Endodermal cell (in vitro differentiated cells): Measurements from ENCODE around the gene HTATIP2. TPM values are rescaled to one million over a fixed set of nuclear protein-coding genes. Genes with fewer than 3 reads are reported as not detected.

Experiments used
- DNase-seq: peaks from one replicate; pipeline ENCODE4 v3.0.0-alpha.2; 2017
- H3K27ac ChIP-seq: 2 replicates; pipeline ENCODE4 v1.5.1; 2013; ENCODE audit warnings: mild to moderate bottlenecking, low read depth, low read length, moderate library complexity
- H3K27me3 ChIP-seq: 2 replicates; pipeline ENCODE4 v1.6.1; 2013; ENCODE audit warnings: mild to moderate bottlenecking, low read length, moderate library complexity; ENCODE audit not compliant: insufficient read depth, control insufficient read depth, poor library complexity, severe bottlenecking
- H3K36me3 ChIP-seq: 2 replicates; pipeline ENCODE4 v1.7.0; 2013; ENCODE audit warnings: mild to moderate bottlenecking, low read length, moderate library complexity; ENCODE audit not compliant: control insufficient read depth, insufficient read depth
- H3K4me1 ChIP-seq: one replicate; pipeline ENCODE4 v1.7.0; 2013; ENCODE audit warnings: low read length; ENCODE audit not compliant: control insufficient read depth, insufficient read depth
- H3K4me3 ChIP-seq: 2 replicates; pipeline ENCODE4 v1.5.1; 2013; ENCODE audit warnings: mild to moderate bottlenecking, low read length, moderate library complexity
- H3K9ac ChIP-seq: 2 replicates; pipeline ENCODE4 v1.6.1; 2013; ENCODE audit warnings: mild to moderate bottlenecking, low read length, moderate library complexity; ENCODE audit not compliant: poor library complexity, severe bottlenecking; ENCODE audit errors: extremely low read depth
- H3K9me3 ChIP-seq: 2 replicates; pipeline ENCODE4 v1.6.1; 2013; ENCODE audit warnings: mild to moderate bottlenecking, low read length, moderate library complexity; ENCODE audit not compliant: control insufficient read depth
- H3K27ac Mint-ChIP-seq: 2 replicates; pipeline ENCODE4 v1.8.0; 2020; ENCODE audit warnings: mixed read lengths
- H3K27me3 Mint-ChIP-seq: 2 replicates; pipeline ENCODE4 v1.8.0; 2021; ENCODE audit warnings: mild to moderate bottlenecking, mixed read lengths; ENCODE audit not compliant: insufficient read depth
- H3K36me3 Mint-ChIP-seq: 2 replicates; pipeline ENCODE4 v1.8.0; 2020; ENCODE audit warnings: low read depth, mixed read lengths
- H3K4me1 Mint-ChIP-seq: 2 replicates; pipeline ENCODE4 v1.8.0; 2020; ENCODE audit warnings: mixed read lengths
- H3K4me3 Mint-ChIP-seq: 2 replicates; pipeline ENCODE4 v1.8.0; 2020; ENCODE audit warnings: mild to moderate bottlenecking, moderate library complexity, mixed read lengths
- H3K9me3 Mint-ChIP-seq: 2 replicates; pipeline ENCODE4 v1.8.0; 2020; ENCODE audit warnings: mild to moderate bottlenecking, mixed read lengths
- CTCF ChIP-seq: fragments of 200-600 bp; sonication (generic); conservative IDR thresholded peaks from 2 replicates; pipeline ENCODE4 v1.5.0; 2021; ENCODE audit warnings: antibody characterized with exemption, mild to moderate bottlenecking
- WGBS, 2 experiments: methylation state at CpG; one replicate each; pipeline versions ENCODE4 v1.1.5 to v1.1.7; 2013; ENCODE audit warnings: missing lambda C conversion rate in 2 of 2, mixed read lengths in 1 of 2; ENCODE audit not compliant: insufficient coverage in 1 of 2, insufficient read length in 1 of 2; 5-methylcytosine and 5-hydroxymethylcytosine counted together
- total RNA-seq, 2 donors: library from RNA; stranded (reverse); fragmentation: NEBNext Ultra II Directional in 1 of 2; extraction: Animal tissue kit (Norgen Biotek cat#: 25700) in 1 of 2; gene quantifications; 2 replicates in 1 of 2; 3 replicates in 1 of 2; pipeline ENCODE4 v1.2.1, GENCODE V29; 2021

HTATIP2 gene
- total RNA-seq, 2 donors from 2014 or later = 52.5 to 66.6 TPM

GRCh38 chr11:20360650-20361049 lies 2.9 kb upstream of the HTATIP2 start:
- H3K4me1 ChIP-seq = no peaks in the 10 kb centered on the region
- H3K9me3 ChIP-seq = no peaks in the 10 kb centered on the region
- WGBS, 2 experiments = 56 to 68% methylated on average over 6 to 7 of the region's 7 CpGs
- no peak overlapping the region for H3K4me3 Mint-ChIP-seq
- H3K4me1 Mint-ChIP-seq = peaks cover 10% of the 10 kb centered on the region
- DNase-seq = no peak
- H3K27ac ChIP-seq = no peak overlapping the region
- H3K27ac Mint-ChIP-seq = no peak overlapping the region
- H3K4me3 ChIP-seq = no peak overlapping the region
- no peak overlapping the region for H3K9ac ChIP-seq
- H3K9me3 Mint-ChIP-seq = peaks cover 3% of the 10 kb centered on the region
- H3K27me3 Mint-ChIP-seq = peaks cover 44% of the 10 kb centered on the region
- H3K27me3 ChIP-seq = peaks cover 27% of the 10 kb centered on the region
- peaks cover 2% of the 10 kb centered on the region for H3K36me3 Mint-ChIP-seq
- no peaks in the 10 kb centered on the region for H3K36me3 ChIP-seq
- TF ChIP-seq CTCF = no peak

- Mint-ChIP-seq H3K9me3 (peaks cover 3% of the 10 kb centered on the region), H3K4me1 (peaks cover 17% of the 10 kb centered on the region), H3K27ac (no peak overlapping the region), H3K36me3 (peaks cover 2% of the 10 kb centered on the region), H3K4me3 (no peak overlapping the region), H3K27me3 (peaks cover 36% of the 10 kb centered on the region)
- 0% methylated on average over 1 of the region's 1 CpG; no CpG with 5 or more reads in 1 of the 2 experiments for WGBS, 2 experiments
- no peak overlapping the region for H3K4me3 ChIP-seq
- H3K4me1 ChIP-seq = no peaks in the 10 kb centered on the region
- H3K27me3 ChIP-seq = peaks cover 27% of the 10 kb centered on the region
- no peaks in the 10 kb centered on the region for H3K9me3 ChIP-seq
- no peak overlapping the region for H3K9ac ChIP-seq
- TF ChIP-seq CTCF = no peak
- H3K27ac ChIP-seq = no peak overlapping the region
- no peaks in the 10 kb centered on the region for H3K36me3 ChIP-seq
- DNase-seq = no peak
Observed at GRCh38 chr11:20362481-20362880, 1.0 kb upstream of the HTATIP2 start.

- H3K9ac ChIP-seq = no peak overlapping the region
- Mint-ChIP-seq H3K4me3 (peak overlapping the region; percentile 65), H3K27me3 (peaks cover 31% of the 10 kb centered on the region), H3K27ac (peak overlapping the region; percentile 48), H3K4me1 (peaks cover 19% of the 10 kb centered on the region), H3K9me3 (peaks cover 3% of the 10 kb centered on the region), H3K36me3 (peaks cover 2% of the 10 kb centered on the region)
- peaks cover 27% of the 10 kb centered on the region for H3K27me3 ChIP-seq
- H3K27ac ChIP-seq = no peak overlapping the region
- H3K4me1 ChIP-seq = peaks cover 2% of the 10 kb centered on the region
- no peaks in the 10 kb centered on the region for H3K9me3 ChIP-seq
- 94 to 96% methylated on average over 2 of the region's 2 CpGs for WGBS, 2 experiments
- no peak for DNase-seq
- no peaks in the 10 kb centered on the region for H3K36me3 ChIP-seq
- peak overlapping the region; percentile 80 for H3K4me3 ChIP-seq
- TF ChIP-seq CTCF = no peak
Observed at GRCh38 chr11:20363149-20363499, 390 bp upstream of the HTATIP2 start.
